ENCODE results near the gene KRT32.

The KRT32 gene

DNA sequence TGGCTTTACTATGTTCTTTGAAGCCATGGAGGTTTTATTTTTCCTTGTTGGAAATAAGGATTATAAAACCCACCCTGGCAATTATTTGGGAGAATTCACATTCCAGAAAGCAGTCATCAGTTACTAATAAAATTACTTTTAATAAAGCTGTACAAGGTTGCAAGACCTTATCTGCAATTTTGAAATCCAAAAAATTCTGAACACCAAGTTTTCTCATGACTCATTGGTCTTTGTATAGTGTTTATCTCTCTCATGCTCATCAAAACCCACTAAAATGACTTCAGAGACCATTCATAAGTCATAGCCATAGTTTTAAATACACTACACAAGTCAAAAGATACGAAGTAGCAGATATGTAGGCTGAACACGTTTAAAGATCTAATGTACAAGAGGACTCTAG lies 20.4 kb downstream of the KRT32 start:
- Histone ChIP-seq H3K4me3 (ENCODE audit: low read length) (no peak overlapping the region), H3K4me2 (ENCODE audit: low read length) (no peak overlapping the region), H3F3A (ENCODE audit: control insufficient read depth, insufficient read depth) (no peaks in the 10 kb centered on the region), H3K27ac (ENCODE audit: low read depth, low read length) (no peak overlapping the region), H3K9me3 (ENCODE audit: control insufficient read depth, insufficient read depth, low read length) (no peaks in the 10 kb centered on the region), H3K27me3 (ENCODE audit: control insufficient read depth, low read length) (peaks cover 30% of the 10 kb centered on the region), H3K79me2 (ENCODE audit: control insufficient read depth, low read length) (no peaks in the 10 kb centered on the region), H3K36me3 (ENCODE audit: control insufficient read depth, low read length) (no peaks in the 10 kb centered on the region), H3K9me2 (replicated peaks; ENCODE audit: control insufficient read depth, low read length) (no peaks in the 10 kb centered on the region), H4K20me1 (ENCODE audit: control insufficient read depth, insufficient read depth, low read depth, low read length) (no peaks in the 10 kb centered on the region), H3K4me1 (ENCODE audit: control insufficient read depth, low read length) (no peaks in the 10 kb centered on the region)
- TF ChIP-seq CTCF (IDR thresholded peaks at IDR 0.05; ENCODE audit: low read depth, low read length, poor library complexity, severe bottlenecking) (no peak), EZH2phosphoT487 (IDR thresholded peaks at IDR 0.05; ENCODE audit: borderline replicate concordance, low read length) (no peak)

GRCh38 chr17:41444640-41445039 lies 22.5 kb downstream of the KRT32 start:
- no peaks in the 10 kb centered on the region for H3K79me2 ChIP-seq (ENCODE audit: control insufficient read depth, low read length)
- no peaks in the 10 kb centered on the region for H3K9me2 ChIP-seq (replicated peaks; ENCODE audit: control insufficient read depth, low read length)
- no peak overlapping the region for H3K4me2 ChIP-seq (ENCODE audit: low read length)
- H3F3A ChIP-seq (ENCODE audit: control insufficient read depth, insufficient read depth) = no peaks in the 10 kb centered on the region
- no peaks in the 10 kb centered on the region for H3K9me3 ChIP-seq (ENCODE audit: control insufficient read depth, insufficient read depth, low read length)
- H3K4me1 ChIP-seq (ENCODE audit: control insufficient read depth, low read length) = no peaks in the 10 kb centered on the region
- H3K4me3 ChIP-seq (ENCODE audit: low read length) = no peak overlapping the region
- peaks cover 40% of the 10 kb centered on the region for H3K27me3 ChIP-seq (ENCODE audit: control insufficient read depth, low read length)
- TF ChIP-seq CTCF (IDR thresholded peaks at IDR 0.05; ENCODE audit: low read depth, low read length, poor library complexity, severe bottlenecking) (no peak), EZH2phosphoT487 (IDR thresholded peaks at IDR 0.05; ENCODE audit: borderline replicate concordance, low read length) (no peak)
- H4K20me1 ChIP-seq (ENCODE audit: control insufficient read depth, insufficient read depth, low read depth, low read length) = no peaks in the 10 kb centered on the region
- H3K27ac ChIP-seq (ENCODE audit: low read depth, low read length) = no peak overlapping the region
- no peaks in the 10 kb centered on the region for H3K36me3 ChIP-seq (ENCODE audit: control insufficient read depth, low read length)

GRCh38 chr17:41444186-41444585 lies 23.0 kb downstream of the KRT32 start:
- no peak overlapping the region for H3K27ac ChIP-seq (ENCODE audit: low read depth, low read length)
- H3F3A ChIP-seq (ENCODE audit: control insufficient read depth, insufficient read depth) = no peaks in the 10 kb centered on the region
- no peaks in the 10 kb centered on the region for H3K36me3 ChIP-seq (ENCODE audit: control insufficient read depth, low read length)
- no peaks in the 10 kb centered on the region for H3K79me2 ChIP-seq (ENCODE audit: control insufficient read depth, low read length)
- no peak overlapping the region for H3K4me3 ChIP-seq (ENCODE audit: low read length)
- no peaks in the 10 kb centered on the region for H3K4me1 ChIP-seq (ENCODE audit: control insufficient read depth, low read length)
- H3K27me3 ChIP-seq (ENCODE audit: control insufficient read depth, low read length) = peaks cover 44% of the 10 kb centered on the region
- H3K9me3 ChIP-seq (ENCODE audit: control insufficient read depth, insufficient read depth, low read length) = no peaks in the 10 kb centered on the region
- no peaks in the 10 kb centered on the region for H4K20me1 ChIP-seq (ENCODE audit: control insufficient read depth, insufficient read depth, low read depth, low read length)
- no peak overlapping the region for H3K4me2 ChIP-seq (ENCODE audit: low read length)
- no peaks in the 10 kb centered on the region for H3K9me2 ChIP-seq (replicated peaks; ENCODE audit: control insufficient read depth, low read length)
- no peak for TF ChIP-seq CTCF (IDR thresholded peaks at IDR 0.05; ENCODE audit: low read depth, low read length, poor library complexity, severe bottlenecking)
- no peak for TF ChIP-seq EZH2phosphoT487 (IDR thresholded peaks at IDR 0.05; ENCODE audit: borderline replicate concordance, low read length)

GRCh38 chr17:41442739-41443138 lies 24.4 kb downstream of the KRT32 start:
- Histone ChIP-seq H3K4me1 (ENCODE audit: control insufficient read depth, low read length) (no peaks in the 10 kb centered on the region), H3K27ac (ENCODE audit: low read depth, low read length) (no peak overlapping the region), H3K4me2 (ENCODE audit: low read length) (no peak overlapping the region), H3K4me3 (ENCODE audit: low read length) (no peak overlapping the region), H3K9me3 (ENCODE audit: control insufficient read depth, insufficient read depth, low read length) (no peaks in the 10 kb centered on the region), H3K36me3 (ENCODE audit: control insufficient read depth, low read length) (no peaks in the 10 kb centered on the region), H3K79me2 (ENCODE audit: control insufficient read depth, low read length) (no peaks in the 10 kb centered on the region), H3K27me3 (ENCODE audit: control insufficient read depth, low read length) (peaks cover 44% of the 10 kb centered on the region), H3K9me2 (replicated peaks; ENCODE audit: control insufficient read depth, low read length) (no peaks in the 10 kb centered on the region), H3F3A (ENCODE audit: control insufficient read depth, insufficient read depth) (no peaks in the 10 kb centered on the region), H4K20me1 (ENCODE audit: control insufficient read depth, insufficient read depth, low read depth, low read length) (no peaks in the 10 kb centered on the region)
- TF ChIP-seq EZH2phosphoT487 (IDR thresholded peaks at IDR 0.05; ENCODE audit: borderline replicate concordance, low read length) = no peak
- TF ChIP-seq CTCF (IDR thresholded peaks at IDR 0.05; ENCODE audit: low read depth, low read length, poor library complexity, severe bottlenecking) = no peak
